NCI-H2171 treated with DMSO at 0.1 percent for 48 hours (cell line): Measurements from ENCODE around the gene CPA1.
A peak's percentile ranks its signal among the peaks of the same experiment; 100 is the strongest.

Source experiments
- DNase-seq: peaks from one replicate; lab custom pipeline; 2025; lab: John Stamatoyannopoulos, UW

The CPA1 gene

DNA sequence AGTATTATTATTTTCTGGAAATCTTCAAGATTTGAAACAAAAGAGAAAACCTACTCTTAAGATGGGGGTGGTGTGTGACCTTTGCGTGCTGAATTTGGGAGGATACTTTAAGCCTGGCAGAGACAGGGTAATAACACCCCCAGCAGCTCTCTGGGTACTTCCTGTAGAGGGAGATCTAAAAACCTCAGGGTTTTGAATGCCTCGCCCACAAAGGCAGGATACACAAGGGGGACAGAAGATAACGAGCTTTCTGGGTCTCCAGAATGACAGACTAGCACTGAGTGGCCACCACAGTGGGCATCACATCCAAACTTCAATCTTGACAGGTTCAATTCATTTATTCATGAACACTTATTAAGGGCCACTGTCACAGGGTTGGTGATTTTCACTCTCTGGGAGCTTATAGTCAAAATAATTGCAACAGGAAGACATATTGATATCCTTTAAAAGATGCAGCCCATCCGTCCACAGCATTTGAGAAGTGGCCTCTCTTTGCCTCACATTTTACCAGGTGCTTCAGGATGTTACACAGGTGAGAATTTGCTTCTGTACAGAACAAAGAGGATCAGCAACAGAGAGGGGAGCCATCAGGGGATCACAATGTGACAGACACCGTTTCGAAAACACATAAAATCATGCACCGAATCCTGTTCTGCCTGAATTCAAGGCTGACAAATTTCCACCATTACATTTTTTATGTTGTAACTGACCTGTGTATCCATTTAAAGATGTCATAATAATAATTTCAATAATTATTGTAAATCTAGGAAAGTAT is 14.3 kb downstream of the CPA1 start:
- DNase-seq: no peak

DNA sequence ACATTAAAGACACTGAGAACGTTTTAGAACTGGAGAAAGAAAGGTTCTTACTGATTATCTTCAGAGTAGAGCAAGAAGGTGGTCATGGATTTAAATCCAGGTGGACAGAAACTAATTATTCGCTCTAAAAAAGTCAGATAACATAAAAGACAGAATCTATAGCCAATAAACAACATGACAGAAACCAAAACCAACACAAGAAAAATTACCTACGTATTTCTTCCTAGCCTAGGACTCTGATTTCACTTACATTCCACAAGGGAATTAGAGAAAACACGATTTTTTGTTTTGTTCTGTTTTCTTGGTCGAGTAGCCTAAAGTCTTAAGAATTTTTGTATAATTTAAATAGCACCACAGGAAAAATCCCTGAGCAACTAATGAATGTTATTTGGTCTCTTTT is 15.1 kb downstream of the CPA1 start:
- DNase-seq: no peak

DNA sequence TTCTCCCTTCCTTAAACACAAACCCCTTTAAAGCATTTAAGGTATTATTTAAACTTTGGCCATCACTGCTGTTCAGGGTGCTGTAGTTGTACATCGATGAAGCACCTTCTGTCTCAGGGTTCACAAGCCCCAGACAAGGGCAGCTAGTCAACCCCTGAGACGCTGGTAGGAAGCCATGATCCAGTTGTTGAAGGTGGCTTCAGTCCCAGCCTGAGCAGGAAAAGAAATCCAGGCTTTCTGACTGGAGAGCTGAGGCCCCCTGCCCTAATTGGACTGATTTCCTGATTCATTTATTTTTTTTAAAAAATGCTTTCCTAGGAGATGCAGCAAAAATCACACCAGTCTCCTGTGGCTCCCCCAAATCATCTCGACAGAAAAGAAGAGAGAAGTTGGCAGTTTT is 15.8 kb downstream of the CPA1 start:
- DNase-seq: no peak

DNA sequence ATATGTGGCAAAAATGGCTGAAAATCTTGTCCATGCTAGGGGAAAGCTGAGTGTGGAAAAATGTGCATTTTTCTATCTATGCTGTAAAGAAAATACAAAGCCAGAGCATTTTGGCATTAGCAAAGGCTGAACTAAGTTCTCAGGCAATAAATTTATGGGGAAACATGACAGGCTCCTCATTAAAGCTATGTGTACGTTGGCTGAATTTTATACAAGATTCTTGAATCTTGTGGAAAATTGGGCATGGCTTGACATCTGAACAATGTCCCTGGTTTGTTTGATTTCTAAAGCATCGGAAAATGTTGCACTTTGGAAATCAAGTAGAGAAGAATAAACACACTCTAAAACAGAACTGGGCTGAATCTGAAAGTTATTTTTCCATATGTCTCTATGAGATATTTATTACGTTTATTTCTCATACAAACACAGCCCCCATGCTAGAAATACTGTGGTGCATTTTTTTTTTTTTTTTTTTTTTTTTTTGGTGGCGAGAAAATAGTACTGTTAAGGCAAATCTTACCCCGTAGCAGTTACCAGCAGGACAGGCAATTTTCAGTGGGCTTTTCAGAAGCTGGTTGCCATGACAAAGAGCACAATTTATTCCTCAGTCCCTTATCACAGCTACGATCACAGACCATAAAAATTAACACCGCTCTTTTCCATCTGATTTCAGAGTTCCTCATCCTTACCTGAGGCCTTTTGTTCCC is 16.9 kb downstream of the CPA1 start:
- no peak for DNase-seq

DNA sequence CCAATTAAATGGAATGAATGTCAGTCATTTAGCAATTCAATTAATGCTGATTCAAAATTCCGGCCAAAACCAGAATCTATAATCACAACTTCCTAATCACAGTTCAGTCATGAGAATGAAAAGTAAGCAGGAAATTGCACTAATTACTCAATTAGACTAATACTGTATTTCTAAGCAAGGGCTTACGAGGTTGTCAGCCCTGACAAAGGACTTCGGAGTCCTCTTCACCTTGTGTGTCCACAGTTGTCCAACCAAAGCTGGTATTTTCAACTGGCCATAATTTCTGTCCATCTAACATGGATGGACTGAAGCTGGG is 17.4 kb downstream of the CPA1 start:
- DNase-seq: no peak

DNA sequence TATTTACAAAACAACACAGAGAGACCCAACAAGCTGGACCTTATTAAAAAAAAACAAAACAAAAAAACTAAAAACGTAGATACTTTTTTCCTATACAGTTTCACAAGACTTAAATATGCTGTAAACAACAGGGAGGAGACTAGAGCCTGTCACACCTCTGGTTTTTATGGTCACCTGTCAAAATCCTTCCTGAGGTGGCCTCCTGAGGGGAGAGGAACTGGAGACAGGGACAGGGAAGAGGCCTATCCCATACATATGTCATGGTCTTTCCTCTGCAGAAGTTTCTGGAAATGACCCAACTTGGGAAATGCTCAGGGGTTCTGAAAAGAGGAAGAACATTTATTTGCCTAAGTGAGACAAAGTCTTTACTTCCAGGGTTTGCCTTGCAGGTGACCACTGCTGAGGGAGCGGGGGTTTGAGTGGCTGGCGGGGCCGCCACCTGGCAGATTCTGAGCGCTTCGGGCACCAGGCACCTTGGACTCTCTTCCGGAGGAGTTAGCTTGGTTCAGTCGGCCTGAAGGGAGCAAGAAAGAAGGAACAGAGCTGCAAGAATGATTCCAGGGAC is 18.3 kb downstream of the CPA1 start:
- no peak for DNase-seq

DNA sequence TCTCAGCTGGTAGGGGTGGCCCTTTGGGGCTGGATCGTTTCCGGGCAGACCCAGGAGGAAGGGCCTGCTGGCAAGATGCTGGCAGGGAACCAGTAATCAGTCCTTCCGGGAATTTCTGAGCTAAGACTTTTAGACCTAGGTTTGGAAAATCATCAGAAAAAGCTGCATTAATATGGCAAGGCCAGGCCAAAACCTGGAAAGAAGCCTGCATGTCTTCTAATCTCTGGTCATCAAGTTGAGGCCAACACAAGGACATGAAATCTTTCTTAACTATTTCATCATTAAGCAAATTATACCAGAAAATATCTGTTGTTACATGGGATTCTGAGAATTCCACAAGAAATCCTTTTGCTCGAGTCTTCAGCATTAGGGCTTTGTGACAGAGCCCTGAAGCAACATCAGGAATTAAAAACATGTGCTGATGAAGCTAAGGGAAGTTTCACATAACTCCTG is 19.9 kb downstream of the CPA1 start:
- no peak for DNase-seq

DNA sequence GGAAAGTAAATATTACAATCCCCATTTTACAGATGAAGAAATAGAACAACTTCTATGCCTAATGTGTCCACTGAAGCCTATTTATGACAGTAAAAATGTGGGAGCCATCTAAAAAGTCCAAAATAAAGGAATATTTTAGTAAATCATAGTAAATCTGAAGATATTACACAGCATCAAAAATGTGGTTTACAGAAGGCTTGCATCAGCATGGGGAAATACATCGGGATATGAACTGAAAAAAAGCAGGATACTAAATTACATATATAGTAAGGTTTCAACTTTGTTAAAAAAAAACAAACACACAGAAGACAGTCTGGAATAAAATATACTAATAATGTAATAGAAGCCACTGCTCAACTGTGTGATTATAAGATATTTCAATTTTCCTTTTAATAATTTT is 20.8 kb downstream of the CPA1 start:
- no peak for DNase-seq

DNA sequence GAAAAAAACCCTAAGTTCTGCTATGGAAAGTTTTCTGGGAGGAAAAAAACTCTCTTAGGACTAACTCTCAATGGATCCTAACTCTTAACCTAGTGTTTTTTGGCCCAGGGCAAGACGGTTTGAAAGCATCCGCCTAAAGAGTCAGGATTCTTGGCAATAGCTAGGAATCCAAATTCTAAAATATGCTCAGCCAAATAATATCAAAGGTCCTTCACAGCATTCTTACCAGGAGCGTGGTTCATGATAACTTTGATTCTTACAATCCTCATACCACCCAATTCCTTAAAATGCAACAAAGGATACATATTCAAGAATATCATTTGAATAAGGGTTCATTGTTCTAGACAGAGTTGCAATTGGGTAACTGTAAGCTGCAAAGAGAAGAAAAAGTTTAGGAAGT is 21.3 kb downstream of the CPA1 start:
- DNase-seq: no peak

DNA sequence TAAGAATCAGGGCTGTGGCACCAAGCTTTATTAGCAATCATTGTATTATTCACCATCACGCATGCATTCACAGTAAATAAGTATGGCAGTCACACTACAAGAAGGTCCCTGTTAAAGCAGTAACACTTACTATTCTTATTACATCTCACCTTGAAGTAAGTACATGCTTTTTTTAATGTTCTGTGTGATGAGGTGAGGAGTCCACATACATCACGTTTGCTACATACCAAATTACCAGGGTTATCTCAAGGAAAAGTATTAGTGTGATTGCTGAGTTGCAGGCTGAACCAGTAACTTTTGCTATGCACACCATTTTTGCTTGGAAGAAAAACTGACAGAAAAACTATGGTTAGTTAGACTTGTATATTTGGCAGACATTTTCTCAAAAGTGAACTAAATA is 24.7 kb downstream of the CPA1 start:
- DNase-seq: no peak

DNA sequence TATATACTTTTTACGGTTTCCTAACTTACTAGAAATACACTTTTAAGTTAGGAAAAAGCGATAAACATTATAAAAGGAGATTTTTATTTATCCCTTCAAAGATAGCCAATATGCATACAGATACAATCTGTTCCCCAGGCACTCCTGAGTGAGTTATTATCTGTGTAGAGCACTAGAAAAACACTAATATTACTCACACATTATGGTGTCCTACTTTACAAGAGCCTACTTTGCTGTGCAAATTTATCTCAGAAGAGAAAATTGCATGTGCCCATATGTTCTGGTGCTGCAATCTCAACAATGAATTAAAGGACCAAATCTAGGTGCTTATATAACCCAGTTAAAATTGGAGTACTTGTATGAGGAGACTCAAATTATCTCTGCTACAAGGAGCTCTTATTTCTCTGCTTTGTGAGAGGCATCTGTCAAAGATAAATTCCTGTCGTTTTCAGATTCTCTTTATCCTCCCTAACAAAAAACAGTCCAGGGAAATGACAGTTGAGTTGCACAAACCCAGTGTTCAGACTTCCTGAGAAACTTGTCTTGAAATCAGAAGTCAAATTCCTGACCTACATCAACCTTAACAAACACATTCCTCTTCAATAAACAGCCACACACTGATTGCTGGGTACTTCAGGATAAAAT is 28.9 kb downstream of the CPA1 start:
- DNase-seq: peak; percentile 81

DNA sequence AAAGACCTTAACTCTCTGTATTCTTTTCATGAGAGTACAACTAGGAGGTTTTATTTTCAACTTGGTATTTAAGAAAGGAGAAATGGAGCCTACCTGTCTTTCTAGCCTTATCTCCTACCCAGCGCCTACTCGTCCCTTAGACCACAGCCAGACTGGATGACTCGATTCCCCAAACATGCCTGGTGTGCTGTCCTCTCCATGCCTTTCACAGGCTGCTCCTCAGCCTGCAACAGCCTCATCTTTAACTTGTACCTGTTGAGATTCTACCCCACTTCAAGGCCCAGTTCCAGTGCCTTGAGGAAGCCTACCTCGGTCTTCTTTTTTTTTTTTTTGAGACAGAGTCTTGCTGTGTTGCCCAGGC is 29.4 kb downstream of the CPA1 start:
- DNase-seq: no peak

DNA sequence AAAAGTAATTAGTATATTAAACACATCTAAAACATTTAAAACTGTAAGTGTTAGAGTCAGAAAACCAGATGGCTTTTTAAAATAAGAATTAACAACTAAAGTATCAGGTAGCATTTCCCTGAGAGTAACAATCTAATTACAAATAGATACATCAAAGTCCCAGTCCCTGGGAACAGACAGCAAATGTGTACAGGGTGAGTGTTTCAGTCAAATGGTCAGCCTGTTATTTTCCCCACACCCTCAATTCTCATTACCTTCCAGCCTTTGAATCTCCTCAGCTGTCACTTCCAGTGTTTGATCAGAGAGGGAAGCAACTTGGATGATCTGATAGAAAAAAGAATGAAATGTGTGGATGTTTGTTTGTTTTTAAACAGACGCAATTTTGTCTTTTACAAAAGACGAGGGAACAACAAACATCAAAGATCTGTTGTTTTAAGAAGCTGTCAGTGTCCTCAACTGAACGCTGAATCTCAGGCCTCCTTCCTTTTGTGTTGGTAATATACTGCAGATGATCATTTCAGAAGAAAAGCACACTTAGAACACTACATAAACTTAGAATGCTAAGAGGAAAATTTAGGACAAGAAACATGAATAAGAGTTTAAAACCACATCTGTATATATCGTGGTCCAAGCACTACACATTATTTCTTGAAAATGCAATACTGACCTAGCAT is 30.7 kb downstream of the CPA1 start:
- DNase-seq: no peak

DNA sequence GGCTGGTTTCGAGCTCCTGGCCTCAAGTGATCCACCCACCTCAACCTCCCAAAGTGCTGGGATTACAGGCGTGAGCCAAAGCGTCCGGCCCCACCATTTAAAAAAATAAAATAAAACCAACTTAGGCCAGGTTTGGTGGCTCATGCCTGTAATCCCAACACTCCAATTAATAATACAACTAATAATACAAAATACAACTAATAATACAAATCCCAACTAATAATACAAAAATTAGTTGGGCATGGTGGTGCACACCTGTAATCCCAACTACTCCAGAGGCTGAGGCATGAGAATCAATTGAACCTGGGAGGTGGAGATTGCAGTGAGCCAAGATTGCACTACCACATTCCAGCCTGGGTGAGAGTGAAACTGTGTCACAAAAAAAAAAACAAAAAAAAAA is 32.9 kb downstream of the CPA1 start:
- no peak for DNase-seq

DNA sequence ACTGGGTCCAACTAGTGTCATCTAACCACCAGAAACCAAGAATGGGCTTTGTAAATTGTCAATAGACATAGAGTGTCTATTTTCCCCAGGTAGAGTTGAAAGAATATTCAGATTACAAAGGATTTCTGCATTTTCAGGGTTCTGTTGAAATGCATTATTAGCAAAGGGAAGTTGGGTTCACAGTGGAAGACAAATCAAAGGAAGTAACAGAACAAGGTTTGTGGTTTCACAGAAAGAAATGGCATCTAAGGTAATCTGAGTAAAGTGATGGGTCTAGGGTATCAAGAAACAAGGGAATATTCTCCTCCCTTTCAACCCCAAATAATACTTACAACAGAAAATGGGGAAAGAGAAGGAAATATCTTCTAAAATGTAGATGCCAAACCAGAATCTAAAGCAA is 34.7 kb downstream of the CPA1 start:
- no peak for DNase-seq

DNA sequence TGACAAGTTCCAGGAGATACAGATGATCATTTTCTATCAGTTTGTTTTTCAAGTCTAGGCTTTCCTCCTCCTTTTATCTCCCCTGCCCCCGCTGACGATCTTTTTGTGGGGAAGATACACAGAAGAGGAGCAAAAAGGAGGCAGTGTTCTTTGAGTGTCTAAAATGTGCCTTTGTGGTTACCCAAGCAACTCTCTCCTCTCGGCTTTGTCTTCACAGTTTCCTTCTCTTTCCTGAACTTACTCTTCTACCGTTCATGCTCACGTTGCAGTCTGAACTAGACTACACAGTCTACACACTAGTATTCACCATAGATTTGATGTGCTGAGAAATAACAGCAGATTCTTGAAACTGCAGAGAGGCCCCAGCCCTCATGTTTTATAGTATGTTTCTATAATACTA is 36.9 kb downstream of the CPA1 start:
- DNase-seq: no peak

DNA sequence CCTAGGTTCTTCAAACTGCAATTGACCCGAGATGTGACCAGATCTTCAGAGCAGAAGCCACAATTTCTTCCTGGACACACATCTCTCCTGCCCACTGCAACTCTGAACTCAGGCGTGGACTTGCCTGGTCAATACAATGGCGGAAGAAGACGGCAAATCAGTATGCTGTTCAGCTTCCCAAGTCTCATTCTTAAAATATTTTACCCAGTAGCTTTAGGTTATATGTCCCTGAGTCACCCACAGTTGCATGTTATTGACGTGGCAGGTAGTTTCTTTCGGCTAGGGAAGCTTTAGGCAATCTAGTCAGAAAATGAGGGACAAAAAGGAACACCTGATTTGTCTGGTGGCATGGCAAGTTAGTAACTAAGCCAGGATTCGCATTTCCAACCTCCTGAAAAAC is 38.0 kb downstream of the CPA1 start:
- DNase-seq: no peak

DNA sequence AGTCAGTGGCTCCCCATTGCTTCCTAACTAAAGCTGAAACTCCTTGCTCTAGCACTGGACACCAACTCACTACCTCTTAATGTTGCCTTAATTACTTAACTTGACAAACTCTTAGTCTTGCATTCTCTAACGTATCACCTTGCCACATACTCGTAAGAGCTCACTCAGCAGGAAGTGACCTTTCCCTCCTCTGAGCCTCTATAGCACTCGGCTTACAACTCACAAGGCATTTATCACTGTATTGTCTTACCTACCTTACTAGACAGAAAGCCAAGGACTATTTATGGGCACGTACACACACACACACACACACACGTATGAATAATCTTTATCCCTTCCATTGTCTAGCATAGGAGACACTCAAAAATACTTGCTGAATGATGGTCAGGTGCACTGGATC is 39.4 kb downstream of the CPA1 start:
- DNase-seq: no peak

DNA sequence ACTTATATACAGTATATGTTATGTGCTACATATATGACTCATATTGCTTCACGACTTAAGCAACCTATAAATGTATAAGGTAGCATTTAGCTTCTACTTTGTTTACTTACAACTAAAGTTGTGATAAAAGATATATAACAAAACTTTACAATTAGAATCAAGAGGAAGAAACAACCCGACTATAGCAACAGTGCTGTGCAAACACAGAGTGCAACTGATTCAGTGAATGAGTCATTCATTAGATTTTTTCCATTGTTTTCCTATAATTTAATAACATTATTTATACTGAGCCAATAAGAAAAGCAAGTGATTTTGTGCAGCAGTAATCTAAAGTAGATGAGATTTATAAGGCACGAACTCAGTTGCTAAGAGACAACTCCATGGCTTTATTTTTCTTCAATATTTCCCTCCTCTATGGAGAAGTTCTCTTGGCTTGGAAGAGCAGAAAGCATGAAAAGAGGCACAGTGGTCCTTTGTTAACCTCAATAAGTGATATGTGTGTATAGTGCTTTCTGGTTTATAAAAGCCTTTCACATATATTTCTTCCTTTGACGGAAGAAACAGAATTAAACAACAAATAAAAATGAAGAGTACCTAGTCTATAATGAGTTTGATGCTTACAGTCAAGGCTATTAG is 40.8 kb downstream of the CPA1 start:
- no peak for DNase-seq

DNA sequence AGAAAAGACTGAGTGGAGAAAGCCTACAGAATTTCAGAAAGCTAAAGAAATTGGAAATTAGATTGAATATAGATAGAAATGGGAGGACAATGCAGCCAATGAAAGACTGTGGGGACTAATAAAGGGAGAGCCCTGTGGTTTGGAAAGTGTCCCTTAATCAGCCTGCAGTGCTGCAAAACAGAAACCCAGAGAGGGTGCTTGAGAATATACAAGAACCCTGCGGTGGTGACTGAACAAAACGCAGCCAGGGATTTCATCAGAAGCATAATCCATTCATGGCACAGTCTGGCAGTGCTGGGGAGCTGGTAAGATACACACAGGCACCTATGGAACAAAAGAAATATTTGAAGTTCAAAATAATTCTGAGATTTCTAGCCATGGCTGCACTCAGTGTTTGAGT is 41.4 kb downstream of the CPA1 start:
- no peak for DNase-seq

DNA sequence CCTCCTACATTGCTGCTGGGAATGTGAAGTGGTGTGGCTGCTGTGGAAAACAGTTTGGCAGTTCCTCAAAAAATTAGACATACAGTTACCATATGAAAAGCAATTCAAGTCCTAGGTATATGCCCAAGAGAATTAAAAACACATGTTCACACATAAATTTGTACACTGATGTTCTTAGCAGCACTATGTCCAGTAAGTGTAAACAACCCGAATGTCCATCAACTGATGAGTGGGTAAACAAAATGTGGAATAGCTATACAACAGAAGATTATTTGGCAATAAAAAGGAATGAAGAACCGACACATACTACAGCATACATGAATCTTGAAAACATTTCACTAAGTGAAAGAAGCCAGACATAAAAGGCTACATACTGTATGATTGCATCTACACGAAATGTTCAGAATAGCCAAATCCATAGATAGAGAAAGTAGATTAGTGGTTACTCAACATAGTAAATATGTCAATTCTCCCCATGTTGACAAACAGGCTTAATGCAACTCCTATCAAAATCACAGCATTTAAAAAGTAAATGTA is 43.3 kb downstream of the CPA1 start:
- DNase-seq: no peak

DNA sequence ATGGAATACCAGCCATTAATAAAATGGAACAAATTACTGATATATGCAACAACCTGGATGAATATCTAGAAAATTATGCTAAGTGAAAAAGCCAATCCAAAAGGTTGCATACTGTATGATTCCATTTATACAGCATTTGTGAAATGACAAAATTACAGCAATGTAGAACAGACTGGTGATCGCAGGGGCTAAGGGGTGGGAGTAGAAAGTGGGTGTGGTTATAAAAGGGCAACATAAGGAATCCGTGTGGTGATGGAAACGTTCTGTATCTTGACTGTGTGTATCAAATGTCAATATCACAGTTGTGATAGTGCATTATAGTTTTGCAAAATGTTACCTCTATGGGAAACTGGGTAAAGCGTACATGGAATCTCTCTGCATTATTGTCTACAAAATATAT is 45.5 kb downstream of the CPA1 start:
- DNase-seq: peak; percentile 90
